Right renal cortex interstitium (tissue), 3 donors: Measurements from ENCODE around the gene TBC1D2. TPM values are rescaled to one million over a fixed set of nuclear protein-coding genes. Genes with fewer than 3 reads are reported as not detected.
"Not testable (repeated sequence)": the region's sequence is repeated elsewhere in the genome, so short reads cannot be mapped to it uniquely, and the experiment has no call there.

ENCODE experiments used
- DNase-seq, 3 donors: peaks; one replicate each; pipeline ENCODE4 v3.0.0-alpha.2; 2013; ENCODE audit warnings: low read depth in 3 of 3, low spot score in 2 of 3
- polyA plus RNA-seq, 3 donors: library from polyadenylated mRNA; unstranded; fragments of 120-200 nt; gene quantifications; one replicate each; pipeline ENCODE4 v1.2.1, GENCODE V29; 2013; ENCODE audit not compliant: insufficient read length in 3 of 3

Gene TBC1D2
- polyA plus RNA-seq, 3 donors = 3.0 to 3.6 (median 3.1) TPM

DNA sequence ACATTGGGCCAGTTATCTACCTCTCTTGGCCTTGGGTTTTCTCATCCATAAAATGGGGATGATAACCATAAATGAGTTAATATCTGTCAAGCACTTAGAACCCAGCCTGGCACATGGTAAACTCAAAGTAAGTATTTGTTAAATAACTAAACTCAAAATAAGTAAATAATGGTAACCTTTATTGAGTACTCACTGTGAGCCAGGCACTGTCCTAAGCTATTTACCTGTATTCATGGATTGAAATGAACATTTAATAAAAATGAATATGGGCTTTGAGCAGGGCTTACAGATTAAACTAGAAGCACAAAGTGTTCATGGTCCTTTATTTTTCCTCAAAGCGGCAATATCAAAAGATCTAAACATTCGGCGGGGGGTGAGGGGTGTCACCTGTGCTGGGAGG, 79.7 kb downstream of the TBC1D2 start:
- no peak for DNase-seq

DNA sequence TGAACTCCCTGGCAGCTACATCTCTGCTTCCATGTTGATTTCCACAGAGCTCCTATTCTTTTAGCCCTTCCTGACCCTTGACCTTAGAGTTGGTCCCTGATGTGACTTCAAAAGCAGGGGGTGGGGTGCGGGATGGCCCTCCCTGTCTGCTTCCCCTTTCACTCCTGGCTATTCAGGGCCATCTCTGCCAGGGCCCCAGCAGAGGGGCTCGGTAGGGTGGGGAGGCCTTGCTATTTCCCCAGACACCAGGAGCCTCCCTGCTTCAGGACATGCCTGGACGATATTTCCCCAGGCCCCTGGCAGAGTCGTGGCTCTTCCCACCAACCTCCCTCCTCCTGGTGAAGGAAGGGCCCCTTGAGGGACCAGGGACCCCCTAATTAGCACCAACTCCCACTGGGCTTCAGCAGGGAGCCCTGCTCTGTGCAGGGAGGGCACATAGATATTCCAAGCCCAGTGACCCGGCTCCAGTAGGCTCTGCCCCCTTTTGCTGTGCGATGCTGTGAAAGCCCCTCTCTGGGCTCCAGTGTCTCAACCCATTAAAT, 80.3 kb downstream of the TBC1D2 start:
- no peak for DNase-seq

DNA sequence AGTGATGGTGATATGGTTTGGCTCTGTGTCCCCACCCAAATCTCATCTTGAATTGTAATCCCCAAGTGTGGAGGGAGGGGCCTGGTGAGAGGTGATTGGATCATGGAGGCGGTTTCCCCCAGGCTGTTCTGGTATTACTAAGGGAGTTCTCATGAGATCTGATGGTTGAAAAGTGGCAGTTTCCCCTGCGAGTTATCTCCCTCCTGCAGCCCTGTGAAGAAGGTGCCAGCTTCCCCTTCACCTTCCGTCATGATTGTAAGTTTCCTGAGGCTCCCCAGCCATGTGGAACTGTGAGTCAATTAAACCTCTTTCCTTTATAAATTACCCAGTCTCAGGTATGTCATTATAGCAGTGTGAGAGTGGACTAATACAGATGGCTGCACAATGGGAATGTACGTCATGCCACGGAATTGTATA, 80.9 kb downstream of the TBC1D2 start:
- DNase-seq = not testable (repeated sequence)

DNA sequence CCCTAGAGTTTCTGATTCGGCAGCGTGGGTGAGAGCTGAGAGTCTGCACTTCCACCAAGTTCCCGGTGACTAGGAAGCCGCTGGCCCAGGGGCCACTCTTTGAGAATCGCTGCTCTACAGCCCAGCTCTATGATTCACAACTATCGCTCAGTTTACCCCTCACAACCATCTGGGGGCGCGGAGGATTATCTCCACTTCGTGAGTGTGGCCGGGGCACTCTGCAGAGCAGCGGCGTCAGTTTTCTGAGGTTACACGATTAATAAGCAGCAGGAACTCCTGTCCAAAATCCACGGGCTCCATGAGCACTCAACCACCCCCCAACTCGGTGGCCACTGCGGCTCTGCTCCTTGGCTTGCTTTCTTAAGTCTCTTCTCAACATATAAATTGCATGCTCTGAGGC, 82.3 kb downstream of the TBC1D2 start:
- no peak for DNase-seq

DNA sequence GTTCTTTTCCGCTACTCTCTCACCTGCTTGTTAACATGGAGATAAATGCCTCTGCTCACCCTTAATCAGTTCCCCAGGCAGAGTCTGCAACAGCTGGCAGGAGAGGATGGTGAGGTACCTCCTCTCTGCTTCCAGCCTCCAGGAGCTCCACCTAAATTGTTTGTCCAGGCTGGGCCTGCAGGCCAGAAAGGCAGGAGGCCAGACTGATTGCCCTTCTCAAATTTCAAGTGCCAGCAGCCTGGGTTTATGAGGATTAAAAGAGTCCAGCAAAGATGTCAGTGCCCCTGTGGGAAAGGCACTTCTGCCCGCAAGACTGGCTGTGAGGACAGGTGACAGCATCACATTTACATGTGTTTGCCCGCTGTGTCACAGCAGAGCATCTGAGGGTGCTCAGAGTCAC, 82.8 kb downstream of the TBC1D2 start:
- DNase-seq = no peak

DNA sequence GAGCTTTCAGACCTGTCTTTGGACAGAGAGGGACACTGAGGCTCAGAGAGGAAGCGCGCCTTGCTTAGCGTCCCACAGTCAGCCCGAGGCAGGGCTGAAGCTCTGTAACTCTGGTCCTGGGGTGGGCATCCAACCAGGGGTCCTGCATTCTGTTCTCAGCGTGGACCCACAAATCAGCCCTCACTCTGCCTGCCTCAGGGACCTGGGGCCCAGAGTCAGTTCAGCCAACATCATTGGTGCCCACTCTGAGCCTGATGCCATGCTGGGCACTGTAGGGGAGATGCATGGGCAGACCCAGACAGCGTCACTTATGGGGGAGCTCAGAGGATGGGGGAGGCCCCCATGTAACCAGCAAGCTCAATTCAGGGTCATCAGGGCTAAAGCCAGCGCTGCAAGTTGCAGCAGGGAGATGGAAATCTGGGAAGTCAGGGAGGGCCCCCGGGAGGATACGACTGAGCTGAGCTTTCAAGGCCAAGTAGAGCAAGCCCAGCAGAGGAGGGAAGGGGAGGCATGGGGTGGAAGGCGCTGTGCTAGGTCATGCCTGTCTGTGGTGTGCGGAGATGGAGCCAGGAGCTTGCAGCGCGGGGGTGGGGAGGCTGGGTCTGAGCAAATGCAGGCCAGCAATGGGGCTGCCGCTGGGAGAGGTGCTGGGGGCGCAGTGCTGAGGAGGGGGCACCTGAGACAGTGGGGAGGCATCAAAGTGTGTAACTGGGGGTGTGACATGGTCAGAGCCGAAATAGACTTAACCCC, 84.1 kb downstream of the TBC1D2 start:
- no peak for DNase-seq

DNA sequence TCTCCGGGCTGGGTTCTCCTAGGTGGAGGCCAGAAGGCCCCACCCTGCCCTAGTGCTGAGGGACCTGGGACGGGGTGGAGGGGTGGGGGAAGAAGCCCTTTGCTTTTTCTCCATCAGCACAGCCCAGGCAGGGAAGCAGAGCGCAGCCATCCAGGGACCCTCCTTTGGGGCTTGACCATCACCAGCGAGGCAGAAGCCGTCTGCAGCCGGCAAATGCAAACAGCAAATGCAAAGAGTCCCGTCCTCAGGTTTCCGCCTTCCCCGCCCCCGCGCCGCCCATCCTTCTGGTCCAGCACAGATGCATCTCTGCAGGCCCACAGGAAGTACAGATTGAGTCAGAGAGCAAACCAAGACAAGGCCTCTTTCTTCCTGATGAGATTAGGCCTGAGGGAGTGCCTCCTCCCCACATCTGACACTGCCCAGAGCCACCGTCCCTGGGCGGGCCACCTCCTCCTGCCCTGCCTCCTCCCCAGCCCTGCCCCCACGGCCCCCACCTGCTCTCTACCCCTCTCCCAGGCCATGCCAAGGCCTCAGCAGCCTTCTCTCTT, 86.4 kb downstream of the TBC1D2 start:
- no peak for DNase-seq

DNA sequence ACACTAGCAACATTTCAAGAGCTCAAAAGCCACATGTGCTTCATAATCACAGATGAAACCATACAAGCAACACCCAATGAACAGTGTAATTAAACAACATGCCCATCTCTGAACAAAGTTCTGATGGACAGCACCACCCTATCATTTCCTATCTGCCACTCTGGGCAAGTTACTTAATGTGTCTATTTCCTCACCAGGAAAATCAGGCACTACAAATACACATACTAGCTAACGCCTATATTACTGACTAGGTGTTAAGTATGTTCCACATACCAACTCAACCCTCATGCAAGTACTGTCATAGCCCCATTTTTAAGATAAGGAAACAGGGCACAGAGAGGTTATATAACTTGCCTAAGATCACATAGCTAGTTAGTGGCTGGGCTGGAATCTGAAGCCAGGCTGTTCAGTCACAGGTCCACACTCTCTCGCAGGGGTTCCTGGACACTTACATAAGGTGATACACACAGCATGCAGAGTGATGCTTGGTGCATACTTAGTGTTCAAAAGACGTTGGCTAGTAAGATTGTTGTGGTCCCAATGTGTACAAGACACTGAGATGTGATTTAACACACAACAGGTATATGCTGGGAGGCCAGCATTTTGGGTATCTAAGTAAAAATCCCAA, 87.2 kb downstream of the TBC1D2 start:
- no peak for DNase-seq

DNA sequence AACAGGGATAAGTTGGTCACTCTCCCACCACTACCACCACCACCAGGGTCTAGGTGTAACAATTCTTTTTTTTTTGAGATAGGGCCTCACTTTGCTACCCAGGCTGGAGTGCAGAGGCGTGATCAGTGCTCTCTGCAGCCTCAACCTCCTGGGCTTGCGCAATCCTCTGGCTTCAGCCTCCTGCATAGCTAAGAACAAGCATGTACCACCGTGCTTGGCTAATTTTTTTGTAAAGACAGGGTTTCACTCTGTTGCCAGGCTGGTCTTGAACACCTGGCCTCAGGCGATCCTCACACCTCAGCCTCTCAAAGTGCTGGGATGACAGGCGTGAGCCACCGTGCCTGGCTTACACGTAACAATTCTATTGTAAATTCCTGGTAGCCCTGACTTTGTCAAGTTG, 90.5 kb downstream of the TBC1D2 start:
- DNase-seq = no peak

DNA sequence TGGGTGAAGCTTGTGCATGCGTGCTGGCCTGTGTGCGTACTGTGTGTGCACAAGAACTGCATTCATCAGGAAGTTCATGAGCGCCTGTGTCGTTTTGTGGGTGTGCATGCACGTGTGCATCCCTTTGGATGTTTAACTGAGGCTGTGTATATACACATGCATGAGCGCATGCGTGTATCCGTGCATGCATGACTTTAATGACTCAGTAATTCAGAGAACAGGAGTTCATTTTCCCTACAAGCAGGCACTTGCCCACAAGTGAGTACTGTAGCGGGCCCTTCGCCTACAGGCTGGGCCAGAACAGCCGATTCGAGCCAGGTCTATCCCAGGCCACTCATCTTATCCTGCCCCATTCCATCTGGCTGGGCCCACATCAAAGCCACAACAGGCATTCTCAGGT, 92.8 kb downstream of the TBC1D2 start:
- no peak for DNase-seq

DNA sequence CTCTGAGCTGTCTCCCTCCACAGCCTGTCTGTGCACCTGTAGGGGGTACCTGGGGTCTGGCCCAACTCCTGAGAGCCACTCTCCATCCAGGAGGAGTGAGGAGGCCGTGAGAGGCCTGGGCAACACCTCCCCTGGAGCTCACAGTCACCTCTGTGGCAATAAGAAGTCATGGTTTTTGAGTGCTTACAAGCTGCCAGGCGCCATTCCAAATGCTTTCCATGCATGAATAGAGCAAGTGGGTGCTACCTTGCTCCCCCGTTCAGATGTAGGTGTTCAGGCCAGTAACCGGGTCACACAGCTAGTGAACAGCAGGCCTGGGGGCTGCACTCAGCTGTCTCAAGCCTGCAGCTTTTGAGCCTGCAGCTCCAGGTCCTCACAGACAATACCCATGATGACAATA, 93.6 kb downstream of the TBC1D2 start:
- DNase-seq = no peak

DNA sequence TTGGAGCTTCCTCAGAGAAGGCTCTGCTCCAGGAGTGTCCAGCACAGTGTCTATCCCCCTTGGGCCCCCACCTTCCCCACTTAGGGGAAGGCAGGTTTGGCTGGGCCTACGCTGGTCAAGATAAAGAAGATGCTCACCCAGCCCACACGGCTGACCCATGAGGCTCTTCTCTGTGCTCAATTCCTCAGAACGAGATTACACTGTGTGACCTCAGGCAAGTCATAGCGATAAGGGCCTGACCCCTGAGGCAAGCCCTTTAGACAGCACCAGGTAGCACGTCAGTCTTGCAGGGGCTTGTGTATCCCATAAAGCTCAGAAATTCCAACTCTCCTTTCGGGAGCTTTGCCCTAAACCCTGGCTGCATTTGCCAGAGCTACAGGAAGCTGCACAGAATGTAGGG, 95.7 kb downstream of the TBC1D2 start:
- DNase-seq = no peak

DNA sequence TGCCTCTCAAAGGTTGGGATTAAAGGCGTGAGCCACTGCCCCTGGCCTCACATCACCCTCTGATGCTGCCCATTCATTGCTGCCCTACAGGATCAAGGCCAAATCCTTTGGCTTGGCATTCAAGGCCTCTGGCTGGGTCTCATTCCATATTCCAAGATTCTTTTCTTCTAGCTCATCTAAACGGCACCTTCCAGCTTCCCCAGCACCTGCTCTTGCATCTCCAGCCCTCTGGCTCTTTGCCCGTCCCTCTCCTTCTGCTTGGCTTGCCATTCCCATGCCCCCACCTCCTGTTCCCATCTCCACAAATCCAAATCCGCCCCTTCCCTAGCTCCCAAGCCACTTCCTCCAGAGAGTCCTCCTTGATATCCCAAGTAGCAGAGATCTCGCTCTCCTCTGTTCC, 96.1 kb downstream of the TBC1D2 start:
- no peak for DNase-seq

DNA sequence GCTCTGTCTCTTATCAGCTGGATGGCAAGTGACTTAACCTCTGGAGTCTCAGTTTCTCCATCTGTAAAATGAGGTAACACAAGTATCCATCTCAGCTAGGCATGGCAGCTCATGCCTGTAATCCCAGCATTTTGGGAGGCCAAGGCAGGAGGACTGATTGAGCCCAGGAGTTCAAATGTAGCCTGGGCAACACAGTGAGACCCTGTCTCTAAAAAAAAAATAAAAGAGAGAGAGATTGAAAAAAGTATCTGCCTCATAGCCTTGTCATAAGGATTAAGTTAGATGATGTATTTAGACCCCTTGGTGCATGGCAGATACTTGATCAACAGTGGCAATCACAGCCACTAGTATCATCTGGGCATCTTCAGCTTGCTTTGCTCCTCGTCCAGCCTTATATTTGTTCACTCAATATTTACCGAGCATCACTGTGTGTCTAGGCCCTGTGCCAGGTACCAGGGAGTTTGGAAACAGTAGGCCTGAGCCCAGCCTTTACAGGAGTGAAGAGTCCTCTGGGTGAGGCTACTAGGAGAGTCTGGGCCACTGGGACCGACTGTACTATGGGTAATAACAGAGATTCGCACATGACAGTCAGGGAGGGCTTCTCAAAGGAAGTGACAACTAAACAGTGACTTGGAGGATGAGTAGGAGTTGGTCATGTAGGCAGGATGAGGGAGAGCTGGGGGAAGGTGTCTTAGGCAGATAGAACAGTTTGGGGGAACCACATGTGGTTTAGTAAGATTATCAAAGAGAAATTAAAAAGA, 97.2 kb downstream of the TBC1D2 start:
- DNase-seq = no peak

DNA sequence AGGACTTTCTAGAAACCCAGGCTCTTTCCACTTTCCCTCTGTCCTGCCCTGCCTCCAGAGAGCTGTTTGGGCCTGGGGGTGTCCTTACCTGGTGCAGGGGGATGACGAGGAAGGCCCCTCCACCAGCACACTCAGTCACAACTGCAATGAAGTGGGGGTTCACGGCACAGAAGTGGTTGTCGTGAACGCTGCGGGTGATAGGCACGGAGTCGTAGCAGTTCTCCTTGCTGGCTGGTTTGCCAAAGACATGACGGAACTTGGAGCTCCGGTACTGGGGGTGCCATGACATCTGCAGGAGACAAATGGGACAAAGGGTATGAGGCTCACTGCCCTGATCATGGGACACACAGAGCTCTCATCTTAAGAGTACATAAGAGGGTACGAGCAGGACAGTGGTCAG, 98.1 kb downstream of the TBC1D2 start:
- DNase-seq = no peak

DNA sequence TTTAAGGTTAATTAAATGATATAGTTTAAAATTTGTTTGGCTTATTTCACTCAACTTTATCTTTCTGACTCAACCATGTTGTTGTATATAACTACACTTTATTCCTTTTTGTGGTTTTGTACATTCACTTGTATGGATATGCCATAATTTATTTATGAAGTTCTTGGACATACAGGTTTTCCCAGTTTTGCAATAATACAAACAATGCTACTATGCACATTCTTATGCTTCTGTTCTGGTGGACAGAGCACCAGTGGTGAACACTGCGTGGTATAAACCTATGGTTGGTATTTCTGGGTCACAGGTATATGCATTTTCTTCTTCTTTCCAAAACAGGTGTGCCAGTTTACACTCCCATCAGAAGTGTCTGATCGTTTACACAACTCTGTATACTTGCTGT, 100.8 kb downstream of the TBC1D2 start:
- DNase-seq = no peak

DNA sequence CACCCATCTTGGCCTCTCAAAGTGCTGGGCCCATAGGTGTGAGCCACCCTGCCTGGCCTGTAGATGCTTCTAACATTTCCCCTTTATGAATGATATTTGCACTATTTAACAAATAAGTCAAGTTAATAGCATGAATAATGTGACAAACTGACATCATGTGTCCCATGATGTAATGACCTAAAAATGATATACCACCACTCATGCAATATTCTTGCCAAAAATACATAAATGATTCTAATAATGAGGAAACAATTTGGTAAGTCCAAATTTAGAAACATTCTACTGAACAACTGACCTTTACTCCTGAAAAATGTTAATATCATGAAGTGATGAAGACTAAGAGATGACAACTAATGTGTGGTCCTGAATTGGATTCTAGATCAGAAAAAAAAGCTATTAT, 102.9 kb downstream of the TBC1D2 start:
- no peak for DNase-seq

DNA sequence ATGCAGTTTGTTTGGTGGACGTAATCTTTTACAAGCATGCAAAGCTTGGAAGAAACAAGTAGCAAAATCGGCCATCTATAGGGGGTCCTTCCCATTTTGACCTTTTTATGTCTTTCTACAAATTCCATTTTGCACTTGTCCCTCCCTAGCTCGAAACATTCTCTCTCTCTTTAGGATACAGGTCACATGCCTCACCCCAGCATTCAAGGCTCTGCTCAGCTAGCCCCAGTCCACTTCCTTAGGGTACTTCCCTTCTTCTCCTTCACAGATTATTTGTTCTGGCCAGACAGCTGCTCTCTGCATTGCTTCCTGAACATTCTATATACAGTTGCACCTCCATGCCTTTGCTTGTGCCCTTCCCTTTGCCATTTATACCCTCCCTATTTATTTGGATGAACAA, 104.7 kb downstream of the TBC1D2 start:
- DNase-seq = no peak

DNA sequence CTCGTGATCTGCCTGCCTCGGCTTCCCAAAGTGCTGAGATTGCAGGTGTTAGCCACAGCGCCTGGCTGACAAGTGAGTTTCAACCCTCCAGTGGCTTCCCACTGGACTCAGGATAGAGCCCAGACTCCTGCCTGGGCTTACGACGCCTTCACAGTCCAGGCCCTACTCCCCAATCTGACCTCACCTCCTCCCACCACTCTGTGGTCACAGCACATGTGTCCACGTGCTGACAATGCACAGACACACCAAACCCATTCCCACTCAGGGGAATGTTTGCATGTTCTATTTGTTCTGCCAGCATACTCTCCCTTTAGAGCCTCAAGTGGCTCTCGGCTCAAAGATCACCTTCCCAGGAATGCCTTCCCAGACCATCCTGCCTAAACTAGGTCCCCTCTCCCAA, 105.3 kb downstream of the TBC1D2 start:
- no peak for DNase-seq

DNA sequence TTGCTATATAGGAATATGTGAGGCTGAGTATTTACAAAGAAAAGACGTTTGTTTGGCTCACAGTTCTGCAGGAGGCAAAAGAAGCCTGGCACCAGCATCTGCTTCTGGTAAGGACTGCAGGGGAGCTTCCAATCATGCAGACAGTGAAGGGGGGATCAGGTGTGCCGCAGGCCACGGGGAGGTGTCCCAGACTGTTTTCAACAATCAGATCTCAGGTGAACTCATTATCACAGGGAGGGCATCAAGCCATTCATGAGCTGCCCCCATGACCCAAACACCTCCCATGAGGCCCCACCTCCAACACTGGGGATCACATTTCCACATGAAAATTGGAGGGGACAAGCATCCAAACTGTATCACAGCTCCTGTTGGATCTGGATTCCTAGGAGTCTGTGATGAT, 106.0 kb downstream of the TBC1D2 start:
- DNase-seq = no peak
